Left colon (tissue), 2 donors: ENCODE data around the gene CDH12. TPM values are rescaled to one million over a fixed set of nuclear protein-coding genes. Genes with fewer than 3 reads are reported as not detected.
"Not testable (repeated sequence)": the region's sequence is repeated elsewhere in the genome, so short reads cannot be mapped to it uniquely, and the experiment has no call there.

Source experiments
- ATAC-seq: fragments of 200-7000 bp; cut with Tn5 transposase; one replicate; pipeline ENCODE4 v1.9.1; 2020; ENCODE audit warnings: mild to moderate bottlenecking, moderate library complexity
- DNase-seq, 2 donors: peaks; one replicate each; pipeline ENCODE4 v3.0.0-alpha.2; 2020
- intact Hi-C, 2 donors: fragments of 100-400 bp; cut with DNase I in 1 of 2; cut with micrococcal nuclease in 1 of 2; formaldehyde crosslinking; loops; one replicate each; pipeline versions ENCODE4 v1.11.2 to v1.14.0; 2022; cut with DNase I, micrococcal nuclease
- total RNA-seq, 2 donors: library from RNA; stranded (reverse); fragmentation: NEBNext Ultra II Directional; extraction: Animal tissue kit (Norgen Biotek cat#: 25700); gene quantifications; one replicate each; pipeline ENCODE4 v1.2.1, GENCODE V29; 2021
- donor health status: DM: no; HTN: no; CAD: no.
- donor health status: DM: yes; HTN: yes; CAD: no.

CDH12 gene
- total RNA-seq, 2 donors from 2014 or later = not detected

DNA sequence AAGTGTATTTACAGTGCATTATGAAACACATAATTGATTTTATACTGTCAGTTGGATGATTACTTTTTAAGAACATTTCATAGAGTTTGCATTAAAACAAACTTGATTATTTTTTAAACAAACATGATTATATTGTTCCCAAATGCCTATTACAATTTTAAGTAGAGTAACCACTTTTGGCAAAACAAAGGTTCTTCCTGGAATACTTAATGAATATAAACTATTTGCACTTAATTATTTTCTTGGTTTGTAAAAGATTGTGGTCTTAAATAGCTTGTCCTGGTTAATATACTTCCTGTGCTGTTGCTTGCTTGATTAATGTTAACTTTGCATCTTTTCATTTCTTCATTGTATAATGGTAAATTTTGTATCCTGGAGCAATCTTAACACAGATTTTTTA, 180.0 kb downstream of the CDH12 start:
- ATAC-seq = no peak
- DNase-seq = no peak
- intact Hi-C loops = no loop called here

- intact Hi-C loops = no loop called here
- DNase-seq (no peak), ATAC-seq (no peak)
Observed at GRCh38 chr5:22669345-22669744, 183.8 kb downstream of the CDH12 start.

DNA sequence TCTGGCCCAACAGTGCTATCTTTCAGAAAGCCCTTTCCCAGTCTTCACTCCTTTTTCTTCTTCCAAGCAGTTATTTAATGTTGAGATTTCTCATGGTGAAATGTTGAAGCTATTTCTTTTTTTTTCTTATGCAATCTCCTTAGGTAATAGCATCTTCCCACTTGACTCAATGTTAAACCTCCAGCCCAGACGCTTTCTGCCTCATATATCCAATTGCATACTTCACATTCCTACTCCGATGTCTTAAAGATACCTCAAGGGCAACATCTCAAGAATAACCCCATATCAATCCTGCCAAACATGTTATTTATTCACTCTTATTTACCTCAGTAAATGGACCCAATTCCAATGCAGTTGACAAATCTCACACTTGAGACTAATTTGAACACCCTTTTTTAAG, 187.3 kb downstream of the CDH12 start:
- intact Hi-C loops = no loop called here
- no peak for DNase-seq
- no peak for ATAC-seq

DNA sequence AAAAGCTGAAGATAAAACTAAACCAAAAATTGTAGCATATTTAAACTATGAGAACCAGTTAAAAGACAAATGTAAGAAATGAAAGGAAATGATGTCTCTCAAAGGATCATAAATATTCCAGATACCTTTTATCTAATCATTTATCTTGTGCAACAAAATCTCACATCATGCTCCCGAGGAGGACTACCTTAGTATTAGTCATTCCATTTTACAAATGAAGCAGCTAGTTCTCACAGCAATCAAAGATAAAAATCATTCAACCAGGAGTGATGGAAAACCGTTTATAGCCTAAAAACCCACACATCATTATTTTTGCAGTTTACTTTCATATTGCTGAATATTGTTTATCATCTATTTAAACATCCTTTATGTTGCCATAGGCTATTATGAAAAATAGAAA, 190.0 kb downstream of the CDH12 start:
- ATAC-seq (no peak), DNase-seq (no peak)
- intact Hi-C loops = no loop called here

- intact Hi-C loops = no loop called here
- ATAC-seq = no peak
- no peak for DNase-seq
Observed at GRCh38 chr5:22662391-22662790, 190.8 kb downstream of the CDH12 start.

- ATAC-seq (no peak), DNase-seq (no peak)
- intact Hi-C loops = no loop called here
Observed at GRCh38 chr5:22651355-22651754, 201.8 kb downstream of the CDH12 start.

- intact Hi-C loops = no loop called here
- DNase-seq (no peak), ATAC-seq (no peak)
Observed at GRCh38 chr5:22650511-22650910, 202.6 kb downstream of the CDH12 start.

DNA sequence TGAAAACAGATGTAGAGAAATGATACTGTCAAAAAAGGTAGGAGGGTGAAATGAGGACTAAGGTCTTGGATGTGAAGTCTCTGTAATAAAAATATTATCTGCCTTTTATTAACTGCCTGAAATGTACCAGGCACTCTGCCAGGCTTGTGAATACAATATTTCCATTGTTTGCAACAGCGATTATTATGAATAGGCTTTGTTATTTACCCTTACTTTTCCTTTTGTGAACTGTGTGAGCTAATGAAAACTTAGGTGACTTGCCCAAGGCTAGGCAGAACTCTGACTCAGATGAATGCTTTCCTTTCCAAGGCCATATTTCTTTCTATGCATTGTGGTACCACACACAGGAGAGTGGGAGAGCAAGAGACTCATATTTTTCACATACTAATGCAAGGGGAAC, 204.1 kb downstream of the CDH12 start:
- intact Hi-C loops = no loop called here
- no peak for DNase-seq
- no peak for ATAC-seq

DNA sequence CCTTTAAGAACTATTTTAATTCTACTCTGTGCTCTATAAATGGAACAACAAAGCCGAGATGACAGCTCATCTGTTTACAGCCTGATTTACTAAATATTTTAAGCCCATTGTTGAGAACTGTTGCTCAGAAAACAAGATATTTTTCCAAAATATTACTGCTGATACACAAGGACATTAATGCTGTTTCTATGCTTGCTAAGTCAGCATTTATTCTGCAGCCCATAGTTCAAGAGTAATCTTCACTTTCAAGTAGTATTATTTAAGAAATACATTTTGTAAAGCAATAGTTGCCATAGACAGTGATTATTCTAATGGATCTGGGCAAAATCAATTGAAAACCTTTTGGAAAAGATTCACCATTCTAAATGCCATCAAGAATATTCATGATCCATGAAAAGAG, 208.3 kb downstream of the CDH12 start:
- intact Hi-C loops = no loop called here
- no peak for ATAC-seq
- DNase-seq = no peak

DNA sequence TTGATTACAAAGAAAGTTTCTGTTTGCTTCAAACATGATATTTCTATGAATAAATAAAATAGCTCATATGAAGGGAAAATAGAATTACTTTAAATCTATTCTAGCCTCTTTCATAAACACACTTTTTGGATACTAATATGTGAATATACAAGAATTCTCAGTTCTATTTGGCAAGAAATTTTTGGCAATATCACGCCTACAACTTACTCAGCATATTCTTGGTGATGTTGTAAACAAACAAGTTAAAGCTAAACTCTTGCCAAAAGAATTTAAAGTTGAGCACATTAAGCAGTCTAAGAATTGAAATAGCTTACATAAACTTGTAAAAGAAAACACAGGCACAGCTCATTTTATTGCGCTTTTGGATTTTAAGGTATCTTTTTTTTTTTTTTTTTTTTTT, 209.8 kb downstream of the CDH12 start:
- ATAC-seq (no peak), DNase-seq (no peak)
- intact Hi-C loops = no loop called here

GRCh38 chr5:22631683-22632082, 221.5 kb downstream of the CDH12 start:
- ATAC-seq = no peak
- intact Hi-C loops = no loop called here
- no peak for DNase-seq

DNA sequence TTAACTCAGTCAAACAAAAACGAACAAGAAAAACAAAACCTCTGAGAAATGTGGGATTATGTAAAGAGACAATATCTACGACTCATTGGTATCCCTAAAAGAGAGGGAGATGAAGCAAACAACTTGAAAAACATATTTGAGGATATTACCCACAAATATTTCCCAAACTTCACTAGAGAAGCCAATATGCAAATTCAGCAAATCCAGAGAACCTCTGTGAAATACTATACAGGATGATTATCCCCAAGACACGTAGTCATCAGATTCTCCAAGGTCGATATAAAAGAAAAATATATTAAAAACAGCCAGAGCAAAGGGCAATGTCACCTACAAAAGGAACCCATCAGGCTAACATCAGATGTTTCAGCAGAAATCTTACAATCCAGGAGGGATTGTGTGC, 226.1 kb downstream of the CDH12 start:
- intact Hi-C loops = no loop called here
- ATAC-seq (no peak), DNase-seq (no peak)

GRCh38 chr5:22625451-22625850, 227.7 kb downstream of the CDH12 start:
- DNase-seq = no peak
- no peak for ATAC-seq
- intact Hi-C loops = no loop called here

DNA sequence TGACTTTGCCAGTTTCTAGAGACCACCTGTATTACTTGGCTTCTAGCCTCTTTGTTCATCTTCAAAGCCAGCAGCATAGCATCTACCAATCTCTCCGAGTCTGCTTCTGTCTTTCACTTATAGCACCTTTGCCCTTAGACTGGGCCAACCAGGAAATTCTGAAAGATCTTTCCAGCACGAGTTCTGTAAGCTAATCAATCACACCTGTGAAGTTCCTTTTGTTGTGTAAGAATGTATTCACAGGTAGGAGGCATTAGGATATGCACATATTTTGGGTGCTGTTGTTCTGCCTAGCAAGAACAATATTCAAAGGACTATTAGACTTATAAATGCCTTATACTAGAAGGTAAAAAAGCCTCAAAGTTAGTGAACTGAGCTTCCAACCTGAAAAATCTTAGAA, 232.1 kb downstream of the CDH12 start:
- DNase-seq = no peak
- intact Hi-C loops = no loop called here
- no peak for ATAC-seq

- ATAC-seq = no peak
- DNase-seq = no peak
- intact Hi-C loops = no loop called here
Observed at GRCh38 chr5:22615964-22616363, 237.2 kb downstream of the CDH12 start.

GRCh38 chr5:22614486-22615094, 238.6 kb downstream of the CDH12 start:
- ATAC-seq (no peak), DNase-seq (no peak)
- intact Hi-C loops = no loop called here

DNA sequence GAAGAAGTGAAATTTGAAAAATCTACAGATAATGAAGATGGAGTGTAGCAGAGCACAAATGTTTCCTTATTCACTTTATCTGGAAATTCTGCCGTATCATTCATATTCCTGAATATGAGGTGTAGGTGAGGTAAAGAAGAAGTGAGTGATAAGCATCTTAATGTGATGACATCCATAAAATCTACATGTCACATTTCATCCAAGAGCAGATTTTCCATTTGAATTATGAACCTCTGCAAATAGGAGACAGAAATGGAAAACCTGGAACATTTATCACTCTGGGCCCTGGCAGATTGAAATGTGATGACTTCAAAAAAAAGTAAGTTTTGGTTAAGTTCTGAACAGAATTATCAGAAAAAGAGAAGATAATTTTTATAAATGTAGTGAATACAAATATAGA, 240.2 kb downstream of the CDH12 start:
- ATAC-seq = no peak
- DNase-seq = no peak
- intact Hi-C loops = no loop called here

DNA sequence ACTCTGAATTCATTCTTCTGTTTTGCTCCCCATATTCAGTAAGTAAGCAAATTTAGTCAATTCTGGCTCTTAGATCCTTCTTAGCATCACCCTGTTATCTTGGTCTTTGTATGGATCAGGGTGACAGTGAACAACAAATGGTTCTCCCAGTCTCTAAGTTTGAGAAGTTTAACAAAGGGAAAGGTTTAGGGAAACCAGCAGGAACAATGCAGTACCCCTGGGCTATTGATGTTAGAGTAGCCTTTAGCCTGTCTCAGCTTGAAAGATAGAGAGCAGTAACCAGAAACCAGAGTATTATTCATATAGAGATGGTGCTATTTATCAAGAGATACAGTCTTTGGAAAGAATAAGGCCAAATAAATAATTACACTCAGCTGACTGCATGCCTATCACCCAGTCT, 241.8 kb downstream of the CDH12 start:
- ATAC-seq (no peak), DNase-seq (no peak)
- intact Hi-C loops = no loop called here

DNA sequence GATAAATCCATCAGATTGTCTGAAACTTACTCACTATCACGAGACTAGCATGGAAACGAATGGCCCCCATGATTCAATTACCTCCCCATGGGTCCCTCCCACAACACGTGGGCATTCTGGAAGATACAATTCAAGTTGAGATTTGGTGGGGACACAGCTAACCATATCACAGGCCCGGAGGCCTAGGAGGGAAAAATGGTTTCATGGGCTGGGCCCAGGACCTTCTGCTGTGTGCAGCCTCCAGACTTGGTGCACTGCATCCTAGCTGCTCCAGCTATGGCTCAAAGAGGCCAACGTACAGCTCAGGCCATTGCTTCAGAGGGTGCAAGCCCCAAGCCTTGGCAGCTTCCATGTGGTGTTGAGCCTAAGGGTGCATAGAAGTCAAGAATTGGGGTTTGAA, 245.6 kb downstream of the CDH12 start:
- DNase-seq, ATAC-seq, intact Hi-C loops: not testable (repeated sequence)

- no peak for DNase-seq
- intact Hi-C loops = no loop called here
- ATAC-seq = no peak
Observed at GRCh38 chr5:22605473-22605872, 247.7 kb downstream of the CDH12 start.

GRCh38 chr5:22604711-22605110, 248.4 kb downstream of the CDH12 start:
- no peak for ATAC-seq
- no peak for DNase-seq

GRCh38 chr5:22598796-22599195, 254.3 kb downstream of the CDH12 start:
- ATAC-seq = no peak
- intact Hi-C loops = no loop called here
- DNase-seq = no peak

More at GRCh38 chr5:22604711-22605110, 248.4 kb downstream of the CDH12 start:
- intact Hi-C loops = no loop called here
